ENCODE measurements around the gene AFF3. TPM values are rescaled to one million over a fixed set of nuclear protein-coding genes. Genes with fewer than 3 reads are reported as not detected.

Gene AFF3
- total RNA-seq, 1 experiment from 2014 or later, result 0.61 TPM

DNA sequence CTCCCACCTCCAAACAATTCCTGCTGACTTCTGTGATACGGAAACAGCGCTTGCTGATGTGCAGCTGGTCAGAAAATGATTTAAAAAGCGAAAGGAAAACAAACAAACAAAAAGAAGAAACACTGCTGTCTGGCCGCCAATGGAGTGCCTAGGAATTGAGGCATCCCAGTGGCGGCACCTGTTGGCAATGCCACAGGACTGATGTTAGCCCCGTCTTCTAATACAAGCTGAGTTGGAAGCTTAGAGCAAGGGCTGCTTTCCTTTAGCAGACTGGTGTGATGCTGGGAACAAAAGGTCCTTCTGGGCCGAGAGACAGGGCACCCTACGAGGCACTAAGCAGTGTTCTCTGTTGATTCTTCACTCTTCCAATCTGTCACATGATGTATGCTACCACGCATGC is 489.0 kb downstream of the AFF3 start:
- Histone ChIP-seq H3K4me3 (replicated peaks in 1 of 2; ENCODE audit: low read depth in 1 of 2, low read length in 2 of 2) (no peak overlapping the region), H2AFZ (ENCODE audit: low read depth, low read length, poor library complexity, severe bottlenecking) (peak overlapping the region; percentile 53), H3K9me2 (ENCODE audit: insufficient read depth) (no peaks in the 10 kb centered on the region), H4K20me1 (ENCODE audit: insufficient read depth) (no peaks in the 10 kb centered on the region), H3K4me1 (ENCODE audit: control insufficient read depth in 1 of 2, insufficient read depth in 2 of 2, low read length in 2 of 2) (no peaks in the 10 kb centered on the region), H3K9ac (ENCODE audit: low read length) (no peak overlapping the region), H3K27ac (ENCODE audit: low read depth, low read length) (no peak overlapping the region), H3K79me2 (ENCODE audit: insufficient read depth, low read length) (no peaks in the 10 kb centered on the region), H3K4me2 (ENCODE audit: low read length) (peak overlapping the region; percentile 26), H3K27me3 (ENCODE audit: insufficient read depth, low read length) (peaks cover 36% of the 10 kb centered on the region), H3K9me3 (ENCODE audit: control insufficient read depth in 1 of 2, insufficient read depth in 1 of 2, low read depth in 1 of 2, low read length in 2 of 2) (no peaks in the 10 kb centered on the region), H3K36me3 (ENCODE audit: control insufficient read depth in 1 of 2, insufficient read depth in 2 of 2, low read length in 2 of 2) (no peaks in the 10 kb centered on the region)
- no TSS peak for BruUV-seq (replicated peaks)
- intact Hi-C loops (cut with micrococcal nuclease), result no loop called here
- DNase-seq (ENCODE audit: low read depth, low spot score) (no peak), ATAC-seq (peak; percentile 86)
- ChIA-PET CTCF (no interaction called here), RAD21 (ENCODE audit: low non-redundant PET in 1 of 2, low total read pairs in 2 of 2, uncharacterized antibody in 2 of 2, unreplicated experiment in 2 of 2) (interaction anchor here in 1 of 2 experiments (0.7 kb wide), 1 partner anchor 120 kb away, joined by 5 read pairs; no protein-coding TSS in a partner anchor), POLR2A (no interaction called here)
- TF ChIP-seq CTCF (IDR thresholded peaks at IDR 0.05 in 2 of 3, conservative IDR thresholded peaks at IDR 0.05 in 1 of 3; ENCODE audit: borderline replicate concordance in 1 of 3, insufficient read depth in 1 of 3, low read depth in 2 of 3, low read length in 2 of 3) (peak in 2 of 3 experiments; percentile 28 to 29; a peak in 2 of 6 replicates), ZNF274 (IDR thresholded peaks at IDR 0.05; ENCODE audit: low read depth, low read length) (no peak), ELF1 (IDR thresholded peaks at IDR 0.05; ENCODE audit: borderline replicate concordance, low read depth) (no peak), EZH2 (IDR thresholded peaks at IDR 0.05) (no peak), CEBPB (IDR thresholded peaks at IDR 0.05; ENCODE audit: low read depth) (no peak), RAD21 (IDR thresholded peaks at IDR 0.05; ENCODE audit: low read depth) (peak; percentile 23; the same call in 1 of the 2 replicates)

- ChIA-PET RAD21 (ENCODE audit: low non-redundant PET in 1 of 2, low total read pairs in 2 of 2, uncharacterized antibody in 2 of 2, unreplicated experiment in 2 of 2) (no interaction called here), POLR2A (no interaction called here), CTCF (no interaction called here)
- Histone ChIP-seq H2AFZ (ENCODE audit: low read depth, low read length, poor library complexity, severe bottlenecking) (peak overlapping the region; percentile 53), H3K4me3 (replicated peaks in 1 of 2; ENCODE audit: low read depth in 1 of 2, low read length in 2 of 2) (no peak overlapping the region), H3K9me2 (ENCODE audit: insufficient read depth) (no peaks in the 10 kb centered on the region), H3K79me2 (ENCODE audit: insufficient read depth, low read length) (no peaks in the 10 kb centered on the region), H3K27ac (ENCODE audit: low read depth, low read length) (no peak overlapping the region), H3K4me1 (ENCODE audit: control insufficient read depth in 1 of 2, insufficient read depth in 2 of 2, low read length in 2 of 2) (no peaks in the 10 kb centered on the region), H3K9ac (ENCODE audit: low read length) (no peak overlapping the region), H3K36me3 (ENCODE audit: control insufficient read depth in 1 of 2, insufficient read depth in 2 of 2, low read length in 2 of 2) (no peaks in the 10 kb centered on the region), H3K27me3 (ENCODE audit: insufficient read depth, low read length) (peaks cover 41% of the 10 kb centered on the region), H3K4me2 (ENCODE audit: low read length) (0 out of 2 replicates have a peak overlapping the region, but pooled peaks have one; percentile 26), H4K20me1 (ENCODE audit: insufficient read depth) (no peaks in the 10 kb centered on the region), H3K9me3 (ENCODE audit: control insufficient read depth in 1 of 2, insufficient read depth in 1 of 2, low read depth in 1 of 2, low read length in 2 of 2) (no peaks in the 10 kb centered on the region)
- TF ChIP-seq SIN3A (IDR thresholded peaks at IDR 0.05; ENCODE audit: low read depth), result no peak
- no peak for TF ChIP-seq EZH2phosphoT487 (IDR thresholded peaks at IDR 0.05; ENCODE audit: borderline replicate concordance)
- TF ChIP-seq, protein P1, sequence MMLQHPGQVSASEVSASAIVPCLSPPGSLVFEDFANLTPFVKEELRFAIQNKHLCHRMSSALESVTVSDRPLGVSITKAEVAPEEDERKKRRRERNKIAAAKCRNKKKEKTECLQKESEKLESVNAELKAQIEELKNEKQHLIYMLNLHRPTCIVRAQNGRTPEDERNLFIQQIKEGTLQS (IDR thresholded peaks at IDR 0.05), result no peak
- TF ChIP-seq, protein P2, sequence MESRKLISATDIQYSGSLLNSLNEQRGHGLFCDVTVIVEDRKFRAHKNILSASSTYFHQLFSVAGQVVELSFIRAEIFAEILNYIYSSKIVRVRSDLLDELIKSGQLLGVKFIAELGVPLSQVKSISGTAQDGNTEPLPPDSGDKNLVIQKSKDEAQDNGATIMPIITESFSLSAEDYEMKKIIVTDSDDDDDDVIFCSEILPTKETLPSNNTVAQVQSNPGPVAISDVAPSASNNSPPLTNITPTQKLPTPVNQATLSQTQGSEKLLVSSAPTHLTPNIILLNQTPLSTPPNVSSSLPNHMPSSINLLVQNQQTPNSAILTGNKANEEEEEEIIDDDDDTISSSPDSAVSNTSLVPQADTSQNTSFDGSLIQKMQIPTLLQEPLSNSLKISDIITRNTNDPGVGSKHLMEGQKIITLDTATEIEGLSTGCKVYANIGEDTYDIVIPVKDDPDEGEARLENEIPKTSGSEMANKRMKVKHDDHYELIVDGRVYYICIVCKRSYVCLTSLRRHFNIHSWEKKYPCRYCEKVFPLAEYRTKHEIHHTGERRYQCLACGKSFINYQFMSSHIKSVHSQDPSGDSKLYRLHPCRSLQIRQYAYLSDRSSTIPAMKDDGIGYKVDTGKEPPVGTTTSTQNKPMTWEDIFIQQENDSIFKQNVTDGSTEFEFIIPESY (IDR thresholded peaks at IDR 0.05; ENCODE audit: extremely low read depth, insufficient replicate concordance, low read length), result no peak
- DNase-seq (ENCODE audit: low read depth, low spot score), result no peak
- intact Hi-C loops (cut with micrococcal nuclease), result no loop called here
- no peak for ATAC-seq
- no TSS peak for BruUV-seq (replicated peaks)
Measured at GRCh38 chr2:99652862-99653261, 489.5 kb downstream of the AFF3 start.

Data from HCT116 (cell line).